H1 (cell line): ENCODE data around the gene CACNA1B. TPM values are rescaled to one million over a fixed set of nuclear protein-coding genes. Genes with fewer than 3 reads are reported as not detected.

Source experiments
- E2F6 ChIP-seq: IDR thresholded peaks from 2 replicates; pipeline ENCODE4 v1.6.1; 2012; ENCODE audit warnings: inconsistent platforms
- KDM1A ChIP-seq: fragments of 200-600, 300-600 bp; sonication (generic); IDR thresholded peaks from 2 replicates; pipeline ENCODE4 v1.7.1; 2016; ENCODE audit warnings: mild to moderate bottlenecking, low read length, borderline replicate concordance
- RXRA ChIP-seq: IDR thresholded peaks from 2 replicates; pipeline ENCODE4 v1.6.1; 2011; ENCODE audit warnings: low read depth, mild to moderate bottlenecking, low read length, moderate library complexity; ENCODE audit not compliant: insufficient read depth
- SAP30 ChIP-seq: fragments of 300-600 bp; sonication (generic); IDR thresholded peaks from 2 replicates; pipeline ENCODE4 v1.7.1; 2012; ENCODE audit warnings: low read length, moderate library complexity, mild to moderate bottlenecking, inconsistent platforms; ENCODE audit not compliant: insufficient read depth, insufficient replicate concordance
- polyA plus RNA-seq, 7 experiments: library from polyadenylated mRNA; depleted of rRNA in 3 of 7; stranded (reverse) in 5 of 7; unstranded in 2 of 7; fragments of >200 nt in 5 of 7; fragments of 200-250 nt in 2 of 7; gene quantifications; 1 replicate in 5 of 7; 2 replicates in 1 of 7; 4 replicates in 1 of 7; pipeline versions ENCODE4 v1.2.1 to v1.2.3, GENCODE V29; 2011 to 2013; ENCODE audit warnings: missing spikeins in 2 of 7, mixed read lengths in 2 of 7
- total RNA-seq: library from RNA; stranded (reverse); fragmentation: NEBNext Ultra II Directional; extraction: Animal tissue kit (Norgen Biotek cat#: 25700); gene quantifications from 2 replicates; pipeline ENCODE4 v1.2.1, GENCODE V29; 2021

The CACNA1B gene
- total and polyA plus RNA-seq, 2 of the 8 experiments (the other 6 are each of a cell fraction or from before 2014, with no cell fraction given): 1.5 to 5.7 TPM

- no peak for TF ChIP-seq E2F6
- TF ChIP-seq RXRA: no peak
- TF ChIP-seq KDM1A: no peak
- TF ChIP-seq SAP30: no peak
Measured at GRCh38 chr9:138009016-138009802, 131.6 kb downstream of the CACNA1B start (continued).
